GM12873 (cell line): ENCODE results near the gene MMRN1.
A peak's percentile ranks its signal among the peaks of the same experiment; 100 is the strongest.

Experiments used
- CTCF ChIP-seq: IDR thresholded peaks from 2 replicates; pipeline ENCODE4 v1.5.1; 2012; ENCODE audit warnings: low read depth, mild to moderate bottlenecking, moderate library complexity, low read length, control low read depth; ENCODE audit not compliant: insufficient read depth; ENCODE audit errors: missing control alignments

Gene MMRN1

GRCh38 chr4:89913623-89914022 lies 19.0 kb downstream of the MMRN1 start:
- TF ChIP-seq CTCF = no peak

GRCh38 chr4:89914609-89915550 lies 20.2 kb downstream of the MMRN1 start:
- peak; percentile 3 for TF ChIP-seq CTCF

- no peak for TF ChIP-seq CTCF
Observed at GRCh38 chr4:89915937-89916336, 21.3 kb downstream of the MMRN1 start.

- TF ChIP-seq CTCF = no peak
Observed at GRCh38 chr4:89922848-89923416, 28.3 kb downstream of the MMRN1 start.

GRCh38 chr4:89928838-89929237 lies 34.2 kb downstream of the MMRN1 start:
- no peak for TF ChIP-seq CTCF

GRCh38 chr4:89929425-89930159 lies 34.9 kb downstream of the MMRN1 start:
- no peak for TF ChIP-seq CTCF

- no peak for TF ChIP-seq CTCF
Observed at GRCh38 chr4:89939546-89939945, 44.9 kb downstream of the MMRN1 start.
